ENCODE data around the gene USF2.

The USF2 gene

DNA sequence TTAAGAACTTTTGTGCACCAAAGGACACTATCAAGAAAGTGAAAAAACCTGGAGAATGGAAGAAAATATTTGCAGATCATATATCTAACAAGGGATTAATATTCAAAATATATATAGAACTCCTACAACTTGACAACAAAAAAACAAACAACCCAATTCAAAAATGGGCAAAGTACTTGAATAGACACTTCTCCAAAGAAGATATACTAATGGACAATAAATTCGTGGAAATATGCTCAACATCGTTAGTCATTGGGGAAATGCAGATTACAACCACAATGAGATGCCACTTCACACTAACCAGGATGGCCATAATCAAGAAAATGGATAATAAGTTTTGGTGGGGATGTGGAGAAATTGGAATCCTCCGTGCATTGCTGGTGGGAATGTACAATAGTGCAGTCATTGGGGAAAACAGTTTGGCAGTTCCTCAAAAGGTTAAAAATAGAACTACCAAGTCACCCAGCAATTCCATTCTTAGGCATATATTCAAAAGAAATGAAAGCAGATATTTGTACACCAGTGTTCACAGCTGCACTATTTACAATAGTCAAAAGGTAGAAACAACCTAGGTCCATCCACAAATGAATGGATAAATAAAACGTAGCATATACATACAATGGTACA is 22.2 kb upstream of the USF2 start:
- no peak for DNase-seq

DNA sequence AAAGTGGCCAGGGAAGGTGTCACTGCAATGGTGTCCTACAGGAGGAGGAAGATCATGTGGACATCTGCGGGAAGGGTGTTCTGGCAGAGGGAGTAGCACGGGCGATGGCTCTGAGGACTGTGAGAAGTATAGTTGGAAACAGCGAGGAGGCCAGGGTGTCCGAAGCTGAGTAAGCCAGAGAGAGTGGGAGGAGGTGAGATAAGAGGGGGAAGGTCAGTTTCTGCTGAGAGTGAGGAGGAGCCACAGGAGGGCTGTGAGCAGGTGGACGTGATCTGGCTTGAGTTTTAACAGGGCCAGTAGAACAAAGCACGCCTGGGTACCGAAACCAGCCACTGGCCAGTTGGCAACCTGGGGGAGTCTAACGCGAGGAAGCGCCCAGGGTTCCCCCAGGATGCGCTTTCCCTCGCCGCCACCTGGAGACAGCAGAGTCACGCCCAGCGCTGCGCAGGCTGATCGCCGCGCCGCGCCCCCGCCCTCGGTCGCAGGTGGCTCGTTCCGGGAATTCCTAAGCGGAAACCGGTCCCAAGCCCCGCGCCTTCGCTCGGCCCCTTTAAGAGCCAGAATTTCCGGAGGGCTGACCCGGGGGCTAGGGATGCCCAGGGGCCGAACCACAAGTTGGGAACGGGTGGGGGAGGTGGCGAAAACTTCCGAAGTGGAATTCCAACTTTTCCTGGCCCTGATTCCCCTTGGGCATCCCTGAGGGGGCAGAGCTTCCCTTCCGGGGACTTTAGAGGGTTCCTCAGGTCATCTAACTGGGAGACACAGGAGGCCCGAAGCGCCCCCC is 21.0 kb upstream of the USF2 start:
- peak; percentile 92 to 93 for DNase-seq

DNA sequence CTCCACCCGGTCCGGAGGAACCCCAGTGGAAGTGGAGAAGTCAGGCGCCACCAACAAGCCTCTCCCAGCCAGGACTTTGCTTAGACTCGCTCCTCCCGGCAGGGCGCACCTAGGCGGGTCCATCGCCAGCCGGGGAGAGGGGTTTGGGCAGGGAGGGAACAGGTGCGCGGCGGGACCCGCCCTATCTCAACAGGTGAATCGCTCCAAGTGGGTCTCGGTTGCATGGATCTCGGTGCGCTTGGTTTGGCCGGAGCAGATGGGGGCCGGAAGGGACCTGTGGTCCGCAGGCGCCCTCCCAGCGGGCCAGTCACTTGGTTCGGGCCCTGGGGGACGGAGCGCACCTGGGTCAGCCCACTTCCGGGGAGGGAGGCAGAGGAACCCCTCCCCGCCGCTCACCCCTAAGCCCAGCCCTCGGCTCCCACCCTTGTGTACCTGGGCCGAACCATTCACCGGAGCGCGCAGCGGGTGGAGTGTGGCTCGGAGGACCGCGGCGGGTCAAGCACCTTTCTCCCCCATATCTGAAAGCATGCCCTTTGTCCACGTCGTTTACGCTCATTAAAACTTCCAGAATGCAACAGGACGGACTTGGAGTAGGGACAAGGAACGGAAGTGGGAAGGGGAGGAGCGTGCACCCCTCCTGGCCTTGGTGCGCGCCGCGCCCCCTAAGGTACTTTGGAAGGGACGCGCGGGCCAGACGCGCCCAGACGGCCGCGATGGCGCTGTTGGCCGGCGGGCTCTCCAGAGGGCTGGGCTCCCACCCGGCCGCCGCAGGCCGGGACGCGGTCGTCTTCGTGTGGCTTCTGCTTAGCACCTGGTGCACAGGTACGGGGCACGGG is 20.2 kb upstream of the USF2 start, which contains the start of gene LSR:
LSR (plus strand) TSS at position 693 of the 836 bp plus-strand sequence; CDS start at position 714, 21 bp downstream.
- DNase-seq = peak; percentile 92 to 93

DNA sequence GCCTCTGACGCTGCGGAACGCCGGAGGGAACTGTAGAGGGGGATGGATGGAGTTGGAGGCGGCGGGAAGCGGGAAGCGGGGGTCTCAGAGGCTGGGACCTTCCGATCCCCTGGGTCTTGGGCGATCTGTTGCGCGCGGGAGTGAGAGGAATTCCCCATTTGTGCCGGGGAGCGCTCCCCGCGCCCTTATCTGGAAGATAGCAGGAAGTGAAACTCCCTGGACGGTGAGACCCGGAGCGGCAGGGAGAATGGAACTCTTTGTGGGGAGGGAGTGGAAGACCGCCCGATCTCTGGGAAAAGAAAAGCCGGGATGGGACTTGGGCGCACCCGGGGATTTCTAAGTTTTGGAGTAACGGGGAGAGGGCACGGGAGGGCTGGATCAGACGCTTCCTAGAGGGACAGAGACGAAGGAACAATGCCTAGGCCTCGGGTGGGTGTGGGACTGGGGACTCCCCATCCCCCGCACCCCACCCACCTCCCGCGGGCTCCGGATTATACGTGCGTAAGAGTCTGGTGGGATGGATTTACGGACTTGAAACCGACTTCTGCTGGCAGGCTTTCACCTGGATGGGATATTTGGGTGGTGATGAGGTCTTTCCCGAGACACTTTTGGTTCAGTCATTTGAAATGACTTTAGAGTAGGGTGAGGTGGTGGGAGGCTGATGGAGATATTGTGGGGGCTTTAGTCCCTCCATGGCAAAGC is 19.5 kb upstream of the USF2 start:
- no peak for DNase-seq

DNA sequence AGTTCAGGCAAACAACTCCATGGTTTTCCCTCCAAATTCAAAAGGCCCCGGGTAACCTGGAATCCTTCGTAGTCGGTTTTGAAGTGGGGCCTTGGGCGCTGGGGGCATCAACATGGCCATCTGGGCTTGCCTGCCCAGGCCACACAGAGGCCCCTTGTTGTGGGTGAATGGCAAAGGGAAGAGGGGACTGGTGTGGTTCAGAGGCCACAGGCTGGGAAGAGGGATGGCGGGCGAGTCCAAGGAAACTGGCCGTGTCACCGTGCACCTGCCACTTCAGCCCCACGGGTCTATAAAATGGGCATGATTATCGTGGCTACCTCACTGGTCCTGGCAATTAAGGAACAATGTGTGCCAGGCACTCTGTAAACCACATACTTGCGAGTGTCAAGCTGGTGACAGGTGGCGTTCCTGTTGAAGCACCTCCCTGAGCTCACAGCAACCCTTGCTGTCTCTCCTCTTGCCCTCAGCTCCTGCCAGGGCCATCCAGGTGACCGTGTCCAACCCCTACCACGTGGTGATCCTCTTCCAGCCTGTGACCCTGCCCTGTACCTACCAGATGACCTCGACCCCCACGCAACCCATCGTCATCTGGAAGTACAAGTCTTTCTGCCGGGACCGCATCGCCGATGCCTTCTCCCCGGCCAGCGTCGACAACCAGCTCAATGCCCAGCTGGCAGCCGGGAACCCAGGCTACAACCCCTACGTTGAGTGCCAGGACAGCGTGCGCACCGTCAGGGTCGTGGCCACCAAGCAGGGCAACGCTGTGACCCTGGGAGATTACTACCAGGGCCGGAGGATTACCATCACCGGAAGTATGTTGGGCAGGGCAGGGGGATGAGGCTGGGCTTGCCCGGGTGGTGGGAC is 18.7 kb upstream of the USF2 start:
- no peak for DNase-seq

DNA sequence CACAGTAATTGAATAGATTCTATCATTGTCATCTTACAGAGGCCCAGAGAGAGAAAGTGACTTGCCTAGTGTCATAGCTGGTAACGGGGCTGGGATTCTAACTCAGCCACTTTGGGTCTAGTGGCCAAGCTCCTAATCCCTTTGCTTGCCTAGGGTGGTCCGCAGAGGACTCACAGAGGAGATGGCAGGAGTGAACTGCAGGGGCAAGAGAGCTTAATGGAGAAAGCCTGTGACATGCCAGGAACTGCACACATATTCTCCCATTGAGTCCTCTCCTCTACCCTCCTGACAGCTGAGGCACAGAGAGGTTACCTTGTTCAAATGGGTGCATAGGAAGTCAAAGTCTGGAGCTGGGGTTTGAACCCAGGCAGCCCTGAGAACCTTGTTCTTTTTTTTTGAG is 17.3 kb upstream of the USF2 start:
- DNase-seq = no peak

DNA sequence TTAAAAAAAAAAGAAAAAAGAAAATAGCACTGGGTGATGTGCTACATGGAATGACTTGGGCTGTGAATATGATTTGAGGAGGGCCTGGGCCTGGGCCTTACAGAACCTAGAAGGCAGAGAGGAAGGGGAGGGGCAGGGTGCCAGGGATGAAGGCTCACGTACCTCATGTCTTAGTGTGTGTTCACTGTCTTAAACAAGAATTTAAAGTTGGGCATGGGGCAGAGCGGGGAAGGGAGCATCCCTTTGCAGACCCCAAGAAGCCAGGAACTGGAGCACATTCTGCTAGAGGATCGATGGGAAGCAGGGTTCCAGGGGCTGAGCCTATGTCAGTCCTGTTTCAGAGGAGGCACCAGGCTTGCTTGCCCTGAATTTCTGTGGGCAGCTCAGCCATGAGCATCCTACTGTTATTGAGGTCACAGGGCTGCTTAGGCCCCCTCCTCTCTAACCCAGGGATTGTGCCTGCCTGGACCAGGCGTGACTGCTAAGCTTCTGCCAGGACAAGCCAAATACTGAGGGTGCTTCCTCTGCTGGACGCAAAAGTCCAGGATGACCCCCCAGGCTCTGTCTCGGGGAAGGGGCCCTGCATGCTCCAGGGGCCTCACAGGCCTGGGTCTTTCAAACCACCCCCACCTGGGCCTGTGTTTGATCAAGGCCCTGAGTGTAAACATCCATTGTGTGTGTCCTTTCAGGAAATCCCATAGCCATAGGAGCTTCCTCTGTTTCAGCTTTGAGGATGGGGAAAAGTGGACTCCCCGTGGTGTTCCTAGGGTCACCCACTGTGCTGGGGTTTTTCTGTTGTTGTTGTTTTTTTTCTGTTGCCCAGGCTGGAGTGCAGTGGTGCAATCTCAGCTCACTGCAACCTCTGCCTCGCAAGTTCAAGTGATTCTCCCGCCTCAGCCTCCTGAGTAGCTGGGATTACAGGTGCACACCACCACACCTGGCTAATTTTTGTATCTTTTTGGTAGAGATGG is 15.2 kb upstream of the USF2 start:
- no peak for DNase-seq

DNA sequence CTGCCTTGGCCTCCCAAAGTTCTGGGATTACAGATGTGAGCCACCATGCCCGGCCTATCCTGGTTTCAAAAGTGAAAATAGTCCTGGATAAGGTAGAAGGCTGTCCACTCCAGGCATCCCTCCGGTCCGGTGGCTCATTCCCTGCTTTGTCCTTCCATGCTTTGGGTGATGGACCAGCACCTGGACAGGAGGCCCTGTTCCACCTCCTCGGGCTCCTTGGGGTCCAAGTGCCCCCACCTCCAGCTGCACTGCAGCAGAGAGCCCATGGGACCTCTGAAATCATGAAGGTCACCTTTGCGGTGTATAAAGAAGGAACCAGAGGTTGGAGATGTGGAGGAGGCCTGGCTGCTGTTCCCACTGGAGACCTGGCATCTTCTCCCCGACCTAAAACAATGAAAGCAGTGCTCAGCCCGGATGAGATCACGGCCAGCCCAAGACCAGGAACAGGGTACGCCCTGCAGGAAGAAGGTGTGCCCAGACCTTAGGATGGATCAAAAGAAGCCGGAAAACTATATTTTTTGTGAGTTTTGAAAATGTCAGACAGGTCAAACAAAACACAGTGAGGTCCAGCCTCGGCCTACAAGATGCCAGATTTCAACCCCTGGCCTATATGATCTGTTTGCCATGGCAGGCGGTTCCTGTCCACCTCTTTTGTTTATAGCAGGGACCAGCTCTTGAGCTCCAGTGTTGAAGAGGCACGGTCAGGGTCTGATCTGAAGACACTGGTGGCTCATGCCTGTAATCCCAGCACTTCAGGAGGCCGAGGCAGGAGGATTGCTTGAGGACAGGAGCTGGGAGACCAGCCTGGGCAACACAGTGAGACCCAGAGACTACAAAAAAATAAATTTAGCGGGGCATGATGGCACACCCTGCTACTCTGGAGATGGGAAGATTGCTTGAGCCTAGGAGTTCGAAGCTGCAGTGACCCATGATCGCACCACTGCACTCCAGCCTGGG is 14.1 kb upstream of the USF2 start:
- no peak for DNase-seq

DNA sequence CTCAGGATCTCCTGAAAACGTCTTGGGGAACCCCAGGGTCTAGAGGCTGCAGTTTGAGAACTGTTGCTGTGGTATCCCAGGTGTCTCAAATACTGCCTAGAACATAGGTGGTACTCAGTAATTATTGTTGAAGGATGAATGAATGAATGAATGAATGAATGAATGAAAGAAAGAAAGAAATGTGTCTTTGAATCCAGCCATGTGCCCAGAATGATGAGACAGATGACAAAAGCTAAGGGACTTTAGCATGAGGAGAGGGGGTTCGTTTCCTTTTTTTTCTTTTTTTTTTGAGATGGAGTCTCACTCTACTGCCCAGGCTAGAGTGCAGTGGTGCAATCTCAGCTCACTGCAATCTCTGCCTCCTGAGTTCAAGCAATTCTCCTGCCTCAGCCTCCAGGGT is 12.2 kb upstream of the USF2 start:
- no peak for DNase-seq

DNA sequence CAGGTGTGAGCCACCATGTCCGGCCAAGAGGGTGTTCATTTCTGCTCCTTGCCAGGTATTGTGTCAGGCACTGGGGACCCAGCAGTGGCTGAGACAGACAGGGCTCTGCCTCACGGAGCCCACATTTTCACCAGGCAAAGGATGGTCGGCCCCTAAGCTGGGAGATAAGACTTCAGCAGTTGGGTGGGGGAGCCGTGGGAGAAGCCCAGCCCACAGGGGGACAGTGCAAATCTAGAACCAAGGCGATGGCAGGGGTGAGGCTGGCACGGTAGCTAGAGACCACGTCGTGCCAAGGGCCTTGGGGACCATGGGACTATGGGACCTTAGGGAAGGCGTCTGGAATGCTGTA is 11.7 kb upstream of the USF2 start:
- DNase-seq = no peak

DNA sequence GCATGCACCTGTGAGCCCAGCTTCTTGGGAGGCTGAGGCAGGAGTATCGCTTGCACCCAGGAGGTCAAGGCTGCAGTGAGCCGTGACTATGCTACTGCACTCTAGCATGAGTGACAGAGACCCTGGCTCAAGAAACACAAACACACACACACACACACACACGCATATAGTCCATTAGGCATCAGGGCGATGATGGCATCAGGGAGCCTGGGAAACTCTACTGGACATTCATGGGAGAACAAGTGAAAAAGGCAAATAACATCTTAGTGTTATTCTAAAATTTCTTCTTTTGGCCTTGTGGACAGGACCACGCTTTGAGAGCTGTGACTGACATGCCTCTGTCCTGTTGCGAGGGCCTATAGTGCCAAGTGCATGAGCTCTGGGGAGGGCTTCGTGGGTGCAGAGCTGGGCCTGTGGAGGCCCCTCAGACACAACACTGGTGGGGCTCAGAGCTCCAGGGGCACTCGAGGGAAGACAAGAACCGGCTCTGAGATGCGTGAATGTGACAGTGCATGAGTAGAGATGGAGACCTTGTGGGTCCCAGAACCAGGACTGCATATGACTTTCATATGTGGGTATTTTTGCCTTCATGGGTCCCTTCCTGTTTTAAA is 8.0 kb upstream of the USF2 start:
- no peak for DNase-seq

DNA sequence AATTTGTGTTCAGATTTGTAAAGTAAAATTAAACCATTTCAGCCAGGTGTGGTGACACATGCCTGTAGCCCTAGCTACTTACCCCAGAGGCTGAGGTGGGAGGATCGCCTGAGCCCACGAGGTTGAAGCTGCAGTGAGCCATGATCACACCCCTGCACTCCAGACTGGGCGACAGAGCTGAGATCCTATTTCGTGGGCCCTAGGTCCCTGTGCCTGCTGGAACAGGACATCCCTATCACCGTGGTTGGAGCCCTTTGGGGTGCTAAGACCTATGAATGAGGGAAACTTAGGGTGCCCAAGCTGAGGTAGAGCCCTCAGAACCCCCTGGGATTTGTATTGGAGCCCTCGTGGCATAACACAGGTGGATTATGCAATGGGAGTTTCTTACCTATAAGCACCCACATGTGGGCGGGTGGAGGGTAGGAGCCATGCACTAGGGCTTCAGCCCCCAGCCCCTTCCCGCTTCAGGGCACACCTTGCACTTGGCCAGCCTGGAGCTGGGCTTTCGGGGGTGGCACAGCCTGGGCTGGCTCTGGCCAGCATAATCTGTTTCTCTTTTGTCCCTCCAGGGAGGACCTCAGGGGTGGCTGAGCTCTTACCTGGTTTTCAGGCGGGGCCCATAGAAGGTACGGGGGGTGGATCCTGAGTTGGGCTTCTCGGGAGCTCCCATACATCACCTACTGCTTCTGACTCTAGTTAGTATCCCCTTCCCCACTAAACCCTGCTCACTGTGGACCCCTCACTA is 7.2 kb upstream of the USF2 start:
- no peak for DNase-seq

DNA sequence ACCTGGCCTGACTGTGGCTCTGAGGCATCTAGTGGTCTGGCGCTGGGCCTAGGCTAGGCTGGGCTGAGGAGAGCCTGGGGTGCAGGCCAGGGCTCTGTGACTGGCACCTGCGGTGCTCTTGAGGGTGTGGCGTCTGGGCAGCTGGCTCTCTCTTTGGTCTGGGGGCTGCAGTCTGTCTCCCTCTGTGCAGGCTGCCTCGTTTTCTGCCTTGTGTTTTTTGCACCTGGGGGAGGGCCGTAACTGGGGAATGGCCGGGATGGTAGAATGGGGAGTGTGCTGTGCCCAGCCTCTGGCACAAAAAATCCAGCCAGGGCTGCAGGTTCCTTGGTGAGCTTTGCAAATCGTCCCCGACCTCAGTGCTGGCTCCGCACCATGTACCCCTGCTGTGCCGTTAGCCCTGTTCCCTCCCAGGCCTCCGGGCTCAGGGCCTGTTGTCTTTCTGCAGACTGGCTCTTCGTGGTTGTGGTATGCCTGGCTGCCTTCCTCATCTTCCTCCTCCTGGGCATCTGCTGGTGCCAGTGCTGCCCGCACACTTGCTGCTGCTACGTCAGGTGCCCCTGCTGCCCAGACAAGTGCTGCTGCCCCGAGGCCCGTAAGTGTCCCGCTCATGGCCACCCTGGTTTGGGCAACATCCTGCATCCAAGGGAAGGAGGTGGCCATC is 6.5 kb upstream of the USF2 start:
- no peak for DNase-seq

DNA sequence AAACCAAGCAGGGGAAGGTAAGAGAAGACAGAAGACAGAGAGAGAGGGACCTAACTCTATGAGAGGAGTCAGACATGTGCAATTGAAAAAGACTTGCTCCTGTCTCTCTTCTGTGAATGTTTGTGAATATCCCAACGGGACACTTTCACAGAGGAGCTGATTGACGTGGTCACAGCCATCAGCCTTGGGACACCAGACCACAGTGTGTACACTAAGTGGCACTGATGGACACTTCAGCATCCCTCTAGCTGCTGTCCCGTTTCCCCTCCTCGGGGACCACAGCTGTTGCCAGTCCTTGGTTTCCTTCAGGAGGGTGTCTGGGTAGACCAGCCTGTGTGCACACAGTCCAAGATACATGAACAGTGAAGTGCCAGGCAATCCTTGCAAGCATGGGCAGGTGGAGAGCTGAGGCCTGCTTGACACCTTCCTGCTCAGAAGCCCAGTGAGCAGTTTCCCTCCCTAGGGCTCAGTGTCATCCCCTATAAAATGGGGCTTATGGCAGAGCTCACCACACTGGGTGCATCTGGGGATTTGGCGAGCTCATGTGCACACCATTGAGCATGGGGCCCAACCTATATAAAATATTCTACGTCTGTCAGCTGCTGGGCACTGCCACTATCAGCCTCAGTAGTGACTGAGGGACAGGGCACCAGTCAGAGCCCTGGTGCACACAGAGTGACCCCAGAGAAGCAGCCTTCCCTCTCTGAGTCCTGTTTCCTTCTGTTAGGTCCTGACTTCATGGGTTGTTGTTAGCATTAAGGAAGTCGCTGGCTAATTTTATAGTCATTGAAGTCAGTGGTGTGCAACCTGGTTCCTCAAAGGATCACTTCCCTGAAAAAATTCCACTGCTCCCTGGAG is 4.3 kb upstream of the USF2 start:
- no peak for DNase-seq

DNA sequence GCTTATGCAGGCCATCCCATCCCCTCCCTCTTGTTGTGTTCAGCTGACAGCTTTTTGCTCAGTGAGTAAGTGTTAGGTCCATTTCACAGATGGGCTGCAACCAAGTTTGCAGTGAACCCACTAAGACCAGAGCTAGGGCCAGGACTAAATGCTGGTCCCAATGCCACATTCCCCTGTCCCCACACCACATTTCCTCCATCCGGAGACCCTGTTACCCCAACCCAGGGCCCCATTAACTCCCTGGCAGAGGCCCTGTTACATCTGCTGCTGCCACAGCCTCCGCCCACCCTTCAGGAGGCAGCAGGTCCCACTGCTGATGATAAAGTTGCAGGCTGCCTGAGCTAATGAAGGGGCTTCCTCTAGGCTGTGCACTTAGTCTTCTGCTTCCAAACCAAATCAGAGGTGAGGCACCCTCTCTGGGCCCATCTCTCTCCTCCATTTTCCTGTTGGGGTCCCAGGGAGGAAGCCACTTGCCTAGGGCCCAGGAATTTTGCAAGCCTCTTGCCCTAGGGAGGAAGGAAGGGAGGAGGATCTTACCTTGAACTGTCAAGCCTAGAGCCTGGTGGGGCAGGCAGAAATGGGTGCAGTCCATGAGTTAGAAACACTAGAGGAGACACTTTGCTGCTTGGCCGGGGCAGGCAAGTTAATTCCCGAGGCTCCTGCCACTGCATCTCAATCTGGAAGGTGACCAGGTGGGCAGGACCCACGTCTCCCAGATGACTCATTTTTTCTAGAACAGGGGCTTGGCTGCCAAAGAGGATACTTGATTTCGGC is 3.4 kb upstream of the USF2 start:
- no peak for DNase-seq

DNA sequence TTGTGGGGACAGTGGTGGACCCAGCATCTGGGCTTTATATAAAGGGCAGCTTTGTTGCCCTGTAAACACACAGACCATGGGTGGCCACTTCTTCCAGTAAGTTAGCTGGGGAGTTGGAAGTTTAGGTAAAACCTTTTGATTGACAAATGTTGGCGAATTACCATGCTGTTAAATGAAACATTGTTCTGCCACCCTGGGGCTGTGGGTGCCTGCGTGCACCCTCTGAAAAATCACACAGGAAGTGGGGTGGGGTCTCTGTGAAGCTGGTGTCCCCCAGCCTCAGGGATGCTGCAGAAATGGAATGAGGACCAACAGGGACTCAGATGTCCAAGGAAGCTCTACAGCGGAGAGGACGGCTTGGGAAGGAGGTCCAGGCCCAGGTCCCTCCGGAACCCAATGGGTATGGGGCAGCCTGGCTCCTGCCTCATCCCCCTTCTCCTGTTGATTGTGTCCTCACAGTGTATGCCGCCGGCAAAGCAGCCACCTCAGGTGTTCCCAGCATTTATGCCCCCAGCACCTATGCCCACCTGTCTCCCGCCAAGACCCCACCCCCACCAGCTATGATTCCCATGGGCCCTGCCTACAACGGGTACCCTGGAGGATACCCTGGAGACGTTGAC is 2.8 kb upstream of the USF2 start:
- no peak for DNase-seq

Data from NCI-H187 (cell line).